Cerebellar nuclear complex (tissue), 1 donor: ENCODE measurements around the gene KAZN.

ENCODE experiments used
- DNase-seq, 2 experiments: peaks; one replicate each; lab custom pipeline; 2025; lab: John Stamatoyannopoulos, UW

KAZN gene

GRCh38 chr1:14677292-14677971, 78.9 kb downstream of the KAZN start:
- DNase-seq = no peak

DNA sequence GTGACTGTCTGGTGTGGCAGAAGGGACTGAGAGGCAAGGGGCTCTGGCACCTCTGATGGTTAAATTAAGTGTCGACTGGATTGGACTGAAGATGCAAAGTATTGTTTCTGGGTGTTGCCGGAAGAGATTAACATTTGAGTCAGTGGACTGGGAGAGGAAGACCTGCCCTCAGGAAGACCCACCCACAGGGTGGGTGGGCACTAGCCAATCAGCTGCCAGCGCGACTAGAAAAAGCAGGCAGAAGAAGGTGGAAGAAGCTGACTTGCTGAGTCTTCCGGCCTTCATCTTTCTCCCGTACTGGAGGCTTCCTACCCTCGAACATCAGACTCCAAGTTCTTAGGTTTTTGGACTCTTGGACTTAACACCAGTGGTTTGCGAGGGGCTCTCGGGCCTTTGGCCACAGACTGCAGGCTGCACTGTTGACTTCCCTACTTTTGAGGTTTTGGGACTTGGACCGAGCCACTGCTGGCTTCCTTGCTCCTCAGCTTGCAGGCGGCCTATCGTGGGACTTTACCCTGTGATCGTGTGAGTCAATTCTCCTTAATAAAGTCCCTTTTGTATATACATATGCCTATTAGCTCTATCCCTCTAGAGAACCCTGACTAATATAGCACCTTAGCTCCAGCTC, 79.6 kb downstream of the KAZN start:
- no peak for DNase-seq

- DNase-seq = no peak
These were observed 80.7 kb downstream of the KAZN start for GRCh38 chr1:14679027-14679688.

DNA sequence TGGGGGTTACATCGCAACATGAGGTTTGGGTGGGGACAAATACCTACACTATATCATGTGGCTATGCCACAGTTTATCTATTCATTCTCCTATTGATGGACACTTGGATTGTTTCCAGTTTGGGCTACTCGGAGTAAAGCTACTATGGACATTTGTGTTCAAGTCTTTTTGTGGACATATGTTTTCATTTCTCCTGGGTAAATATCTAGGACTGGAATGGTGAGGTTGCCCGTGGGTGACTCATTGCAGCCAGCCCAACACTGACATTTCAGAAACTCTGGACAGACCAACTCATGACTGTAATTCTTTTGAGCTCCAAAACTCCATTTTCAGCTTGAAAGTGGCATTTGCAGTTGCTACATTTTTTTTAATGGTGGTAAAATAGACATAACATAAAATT, 82.7 kb downstream of the KAZN start:
- DNase-seq = no peak

DNA sequence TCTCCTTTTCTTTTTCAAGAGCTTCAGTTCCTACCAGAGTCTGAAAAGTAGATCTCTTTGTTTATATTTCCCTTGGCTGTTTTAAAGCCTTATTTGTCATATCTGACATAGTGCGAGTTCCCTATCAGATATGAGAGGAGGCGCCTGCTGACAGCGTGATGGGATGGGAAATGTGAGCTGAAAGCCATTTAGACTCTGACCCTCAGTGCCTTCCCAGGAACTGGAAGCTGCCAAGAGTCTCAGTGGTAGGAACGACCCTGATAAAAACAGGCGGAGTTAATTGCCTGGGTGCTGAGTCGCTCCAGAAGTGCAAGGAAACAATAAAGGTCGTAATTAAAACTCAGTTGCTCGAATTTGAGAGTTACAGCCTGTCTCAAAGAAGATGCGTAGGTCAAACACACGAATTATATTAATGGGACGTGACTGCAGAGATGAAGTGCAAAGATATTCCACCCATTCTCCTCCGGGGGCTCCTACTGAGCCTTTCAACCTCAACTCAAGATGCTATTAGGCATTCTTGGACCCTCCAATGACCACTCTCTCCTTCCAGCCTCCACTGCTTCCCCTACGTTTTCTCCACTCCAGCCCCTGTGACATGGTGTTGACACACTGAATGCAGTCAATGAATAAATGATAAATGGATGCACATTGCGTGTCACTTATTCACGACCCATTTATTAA, 84.6 kb downstream of the KAZN start:
- DNase-seq = no peak

DNA sequence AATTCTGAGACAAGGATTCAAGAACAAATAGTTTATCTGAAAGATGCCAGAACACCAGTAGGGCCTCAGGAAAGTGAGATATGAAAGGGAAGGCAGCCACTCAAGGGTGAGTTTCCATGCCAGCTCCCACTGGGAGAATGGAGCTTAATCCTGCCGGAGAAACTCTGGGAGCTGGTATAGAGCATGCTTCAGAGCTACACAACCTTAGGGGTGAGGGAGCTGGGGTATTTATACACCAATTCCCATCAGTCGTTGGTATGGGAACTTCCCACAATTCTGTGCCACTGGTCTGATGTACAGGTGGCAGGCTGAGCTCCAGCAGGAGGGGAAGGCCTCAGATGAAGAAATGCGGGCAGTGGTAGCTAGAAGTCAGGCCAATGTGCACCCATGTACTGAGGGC, 86.6 kb downstream of the KAZN start:
- DNase-seq = no peak

- no peak for DNase-seq
These were observed 88.2 kb downstream of the KAZN start for GRCh38 chr1:14686701-14687100.

- DNase-seq = no peak
These were observed 88.7 kb downstream of the KAZN start for GRCh38 chr1:14687147-14687546.

DNA sequence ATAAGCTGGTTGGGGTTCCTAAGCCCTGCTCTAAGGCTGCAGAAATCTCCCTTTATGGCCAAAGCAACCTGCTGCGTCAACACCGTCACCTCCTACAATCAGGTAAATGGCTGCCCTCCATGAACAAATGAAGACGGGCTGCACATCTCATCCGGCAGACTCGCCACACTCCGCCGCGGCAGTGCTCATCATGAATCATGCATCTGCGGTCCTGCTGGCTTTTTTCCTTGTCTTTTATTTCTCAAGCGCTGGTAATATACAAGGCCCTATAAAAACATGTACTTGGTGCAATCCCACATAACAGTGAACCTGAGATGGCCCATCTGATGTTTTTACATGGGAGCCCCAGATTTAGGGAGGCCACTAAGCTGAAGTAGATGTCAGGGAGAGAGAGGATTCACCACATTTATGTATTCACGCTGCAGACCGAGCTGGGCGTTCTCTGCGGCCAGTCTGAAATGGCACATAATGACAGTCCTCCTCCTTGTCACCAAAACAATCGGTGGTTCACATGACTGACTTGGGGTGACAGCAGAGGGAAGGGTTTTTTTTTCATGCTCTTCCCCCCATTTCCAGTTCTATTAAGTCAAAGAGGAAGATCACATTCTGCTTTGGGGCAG, 91.6 kb downstream of the KAZN start:
- DNase-seq = no peak

- no peak for DNase-seq
These were observed 95.5 kb downstream of the KAZN start for GRCh38 chr1:14693949-14694348.

- DNase-seq = no peak
These were observed 96.1 kb downstream of the KAZN start for GRCh38 chr1:14694589-14694988.

GRCh38 chr1:14696761-14697160, 98.3 kb downstream of the KAZN start:
- DNase-seq = no peak

DNA sequence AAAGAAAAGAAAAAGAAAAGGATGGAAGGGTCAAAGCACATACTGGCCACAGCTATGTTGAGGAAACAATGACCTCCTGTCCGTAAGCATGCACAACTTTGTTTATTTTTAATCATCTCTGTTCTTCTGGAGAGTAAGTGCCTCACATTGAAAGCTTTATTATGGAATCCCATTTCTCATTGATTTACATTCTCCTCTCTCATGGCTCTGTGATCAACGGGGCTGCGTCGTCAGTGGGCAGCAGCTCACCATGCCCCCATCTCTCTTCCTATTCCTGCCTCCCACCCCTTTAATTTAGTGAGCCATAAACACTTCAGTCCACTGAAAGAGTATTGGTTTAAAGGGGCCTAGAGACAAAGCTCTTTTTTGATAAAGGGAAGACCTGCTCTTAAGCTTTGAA, 98.9 kb downstream of the KAZN start:
- DNase-seq = no peak

- DNase-seq = no peak
These were observed 99.8 kb downstream of the KAZN start for GRCh38 chr1:14698314-14698713.

DNA sequence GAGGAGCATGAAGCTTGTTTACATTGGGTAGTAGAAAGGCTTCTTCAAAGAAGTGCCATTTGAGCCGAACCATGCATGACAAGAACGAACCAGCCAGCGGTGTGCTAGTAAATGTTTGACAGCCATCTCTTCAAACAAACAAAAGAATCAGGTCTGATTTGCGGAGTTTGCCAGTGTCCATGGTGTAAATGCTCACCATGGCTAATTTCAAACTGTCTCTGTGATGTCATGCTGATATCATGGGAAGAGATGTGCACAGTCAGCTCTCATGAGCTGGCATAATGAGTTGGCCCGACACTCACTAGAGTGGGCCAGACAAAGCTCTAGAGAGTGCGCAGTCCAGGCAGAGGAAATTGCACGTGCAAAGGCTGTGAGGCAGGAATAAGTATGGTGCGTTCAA, 101.1 kb downstream of the KAZN start:
- DNase-seq = no peak

- no peak for DNase-seq
These were observed 106.4 kb downstream of the KAZN start for GRCh38 chr1:14704846-14705245.

DNA sequence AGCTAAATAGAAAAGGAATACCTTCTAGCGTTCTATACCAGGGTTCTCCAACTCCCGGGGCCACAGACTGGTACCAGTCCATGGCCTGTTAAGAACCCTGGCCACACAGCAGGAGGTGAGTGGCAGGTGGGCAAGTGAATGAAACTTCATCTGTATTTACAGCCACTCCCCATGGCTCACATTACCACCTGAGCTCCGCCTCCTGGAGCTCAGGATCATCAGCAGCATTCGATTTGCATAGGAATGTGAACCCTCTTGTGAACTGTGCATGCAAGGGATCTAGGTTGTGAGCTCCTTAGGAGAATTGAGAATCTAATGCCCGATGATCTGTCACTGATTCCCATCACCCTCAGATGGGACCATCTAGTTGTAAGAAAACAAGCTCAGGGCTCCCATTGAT, 107.3 kb downstream of the KAZN start:
- DNase-seq = no peak

GRCh38 chr1:14706631-14707030, 108.1 kb downstream of the KAZN start:
- DNase-seq = no peak

DNA sequence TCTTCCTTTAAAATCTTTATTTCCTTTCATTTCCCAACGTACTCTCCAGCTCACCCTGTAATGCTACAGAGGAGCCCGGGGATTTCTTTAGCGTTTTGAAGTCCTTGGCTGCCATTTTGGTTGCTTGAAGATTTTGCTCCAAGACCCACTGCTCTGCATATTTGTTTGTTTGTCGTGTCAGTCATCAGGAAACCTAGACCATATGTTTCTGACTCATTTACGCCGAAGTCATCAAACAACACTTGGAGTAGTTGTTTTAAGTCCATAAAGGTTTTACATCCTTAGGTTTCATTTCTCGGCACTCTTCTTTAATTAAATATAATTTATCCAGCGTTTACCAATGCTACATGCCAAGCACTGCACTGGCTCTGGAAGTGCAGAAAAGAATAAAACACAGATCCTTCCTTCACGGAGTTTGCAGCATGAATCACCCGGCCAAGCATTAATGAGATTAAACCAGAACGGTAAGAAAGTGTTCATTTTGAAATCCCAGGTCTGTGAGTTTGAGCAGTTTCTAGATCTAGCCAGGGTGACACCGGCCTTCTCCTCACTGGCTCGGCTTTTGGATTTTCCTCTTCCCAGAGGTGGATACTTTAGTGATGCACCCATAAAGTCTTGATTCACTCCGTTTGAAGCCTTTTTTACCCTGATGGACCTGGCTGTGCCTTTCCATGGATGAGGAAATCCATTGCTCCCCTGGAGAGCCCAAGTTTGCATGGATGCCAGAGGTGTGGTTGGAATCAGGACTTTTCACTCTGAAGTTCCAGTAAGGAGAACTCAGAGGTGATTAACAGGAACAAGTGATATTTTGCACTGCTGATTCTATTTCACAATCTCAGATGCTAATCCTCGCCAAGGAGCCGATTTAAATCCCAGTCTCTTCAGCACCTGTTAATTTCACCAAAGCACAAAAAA, 109.3 kb downstream of the KAZN start:
- no peak for DNase-seq

GRCh38 chr1:14710331-14710730, 111.8 kb downstream of the KAZN start:
- no peak for DNase-seq

DNA sequence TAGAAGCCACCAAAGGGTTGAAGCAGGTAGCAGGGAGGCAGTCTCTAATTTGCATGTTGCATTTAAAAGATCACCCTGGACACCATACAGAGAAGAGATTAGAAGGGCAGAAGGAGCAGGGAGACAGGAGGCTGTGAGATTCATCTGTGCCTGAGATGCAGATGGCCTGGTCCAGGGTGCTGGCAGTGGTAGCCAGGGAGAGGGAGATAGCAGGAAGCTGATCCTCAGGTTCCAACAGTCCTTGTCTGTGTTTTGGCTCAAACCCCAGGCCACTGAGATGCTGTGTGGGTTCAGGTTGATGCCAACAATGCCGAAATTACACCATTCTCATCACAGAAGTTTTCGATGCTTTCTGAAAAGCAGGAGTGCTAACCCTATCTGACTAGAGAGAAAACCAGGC, 113.7 kb downstream of the KAZN start:
- peak; percentile 22 to 53 for DNase-seq
